Skin of body (tissue), 2 donors: ENCODE results near the gene INSR. TPM values are rescaled to one million over a fixed set of nuclear protein-coding genes. Genes with fewer than 3 reads are reported as not detected.
"Not testable (repeated sequence)": the region's sequence is repeated elsewhere in the genome, so short reads cannot be mapped to it uniquely, and the experiment has no call there.

Source experiments
- DNase-seq: peaks from one replicate; lab custom pipeline; 2025; lab: John Stamatoyannopoulos, UW
- total RNA-seq: library from RNA; depleted of rRNA; stranded (reverse); fragments of >200 nt; gene quantifications from one replicate; pipeline ENCODE4 v1.2.3, GENCODE V29; 2014

The INSR gene
- 51.4 TPM for total RNA-seq

DNA sequence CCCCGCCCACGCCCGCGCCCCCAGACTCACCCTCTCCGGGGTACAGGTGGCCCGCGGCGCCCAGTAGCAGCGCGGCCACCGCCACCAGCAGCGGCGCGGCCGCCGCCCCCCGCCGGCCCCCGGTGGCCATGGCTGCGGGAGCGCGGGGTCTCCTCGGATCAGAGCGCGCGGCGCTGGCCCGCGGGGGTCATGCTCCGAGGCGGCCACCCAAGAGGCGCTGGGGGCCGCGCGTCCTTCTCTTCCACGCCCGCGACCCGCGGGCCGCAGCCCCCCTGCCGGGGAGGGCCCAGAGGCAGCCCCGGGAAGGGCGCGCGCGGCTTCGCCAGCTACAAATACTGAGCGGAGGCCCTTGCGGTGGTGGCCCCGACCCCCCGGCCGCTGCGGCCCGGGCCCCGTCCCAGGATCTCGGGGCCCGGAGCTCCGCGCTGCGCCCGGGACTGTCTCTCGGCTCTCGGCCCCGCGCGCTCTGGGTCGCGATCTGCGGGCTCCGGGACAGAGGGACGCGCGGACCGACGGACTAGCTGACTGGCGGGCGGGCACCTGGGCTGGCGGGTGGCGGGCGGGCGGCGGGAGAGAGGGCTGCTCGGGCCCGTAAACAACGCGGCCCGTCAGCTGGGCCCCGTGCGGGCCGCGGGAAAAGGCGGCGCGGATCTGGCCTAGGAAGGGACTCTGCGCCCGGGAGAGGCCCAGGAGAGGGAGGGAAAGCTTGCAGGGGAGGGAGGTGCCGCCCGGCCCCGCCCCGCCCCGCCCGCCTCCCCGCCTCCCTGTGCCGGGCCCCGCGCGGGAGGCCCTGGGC is at the start of gene INSR:
Gene INSR (minus strand): TSS at position 653 of the 796 bp plus-strand sequence. CDS start 523 bp downstream, at position 130.
- peak; percentile 84 for DNase-seq

DNA sequence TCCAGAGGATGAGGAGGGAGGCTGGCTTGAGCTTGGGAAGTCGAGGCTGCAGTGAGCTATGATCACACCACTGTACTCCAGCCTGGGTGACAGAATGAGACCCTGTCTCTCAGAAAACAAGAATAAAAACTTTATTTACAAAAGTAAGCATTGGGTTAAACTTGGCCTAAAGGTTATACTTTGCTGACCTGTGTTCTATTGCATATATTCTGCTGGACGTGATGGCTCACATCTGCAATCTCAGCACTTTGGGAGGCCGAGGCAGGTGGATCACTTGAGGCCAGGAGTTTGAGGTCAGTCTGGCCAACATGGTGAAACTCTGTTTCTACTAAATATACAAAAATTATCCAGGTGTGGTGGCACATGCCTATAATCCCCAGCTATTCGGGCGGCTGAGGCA is 47.9 kb upstream of the INSR start:
- DNase-seq, result no peak

DNA sequence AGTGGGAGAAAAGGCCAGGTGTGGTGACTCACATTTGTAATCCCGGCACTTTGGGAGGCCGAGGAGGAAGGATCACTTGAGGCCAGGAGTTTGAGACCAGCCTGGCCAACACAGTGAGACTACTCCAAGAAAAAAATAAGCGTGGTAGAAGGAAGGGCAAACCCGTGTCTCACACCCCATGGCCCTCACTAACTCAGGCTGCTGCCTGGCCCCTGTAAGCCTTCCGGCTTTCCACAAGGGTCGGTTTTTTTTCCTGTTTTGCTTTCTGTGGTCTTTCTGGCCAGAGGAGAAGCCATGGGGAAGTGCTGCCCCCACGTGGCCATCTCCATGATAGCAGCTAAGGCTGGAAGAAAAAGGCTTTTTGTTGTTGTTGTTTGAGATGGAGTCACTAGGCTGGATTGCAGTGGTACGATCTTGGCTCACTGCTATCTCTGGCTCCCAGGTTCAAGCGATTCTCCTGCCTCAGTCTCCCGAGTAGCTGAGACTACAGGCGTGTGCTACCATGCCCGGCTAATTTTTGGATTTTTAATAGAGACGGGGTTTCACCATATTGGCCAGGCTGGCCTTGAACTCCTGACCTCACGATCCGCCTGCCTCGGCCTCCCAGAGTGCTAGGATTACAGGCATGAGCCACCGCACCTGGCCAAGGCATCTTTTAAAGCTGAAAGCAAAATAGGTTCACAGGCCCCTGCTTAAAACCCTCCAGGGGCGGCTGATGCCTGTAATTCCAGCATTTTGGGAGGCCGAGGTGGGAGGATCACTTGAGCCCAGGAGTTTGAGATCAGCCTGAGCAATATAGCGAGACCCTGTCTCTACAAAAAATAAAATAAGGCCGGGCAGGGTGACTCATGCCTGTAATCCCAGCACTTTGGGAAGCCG is 47.0 kb upstream of the INSR start:
- peak; percentile 74 for DNase-seq

DNA sequence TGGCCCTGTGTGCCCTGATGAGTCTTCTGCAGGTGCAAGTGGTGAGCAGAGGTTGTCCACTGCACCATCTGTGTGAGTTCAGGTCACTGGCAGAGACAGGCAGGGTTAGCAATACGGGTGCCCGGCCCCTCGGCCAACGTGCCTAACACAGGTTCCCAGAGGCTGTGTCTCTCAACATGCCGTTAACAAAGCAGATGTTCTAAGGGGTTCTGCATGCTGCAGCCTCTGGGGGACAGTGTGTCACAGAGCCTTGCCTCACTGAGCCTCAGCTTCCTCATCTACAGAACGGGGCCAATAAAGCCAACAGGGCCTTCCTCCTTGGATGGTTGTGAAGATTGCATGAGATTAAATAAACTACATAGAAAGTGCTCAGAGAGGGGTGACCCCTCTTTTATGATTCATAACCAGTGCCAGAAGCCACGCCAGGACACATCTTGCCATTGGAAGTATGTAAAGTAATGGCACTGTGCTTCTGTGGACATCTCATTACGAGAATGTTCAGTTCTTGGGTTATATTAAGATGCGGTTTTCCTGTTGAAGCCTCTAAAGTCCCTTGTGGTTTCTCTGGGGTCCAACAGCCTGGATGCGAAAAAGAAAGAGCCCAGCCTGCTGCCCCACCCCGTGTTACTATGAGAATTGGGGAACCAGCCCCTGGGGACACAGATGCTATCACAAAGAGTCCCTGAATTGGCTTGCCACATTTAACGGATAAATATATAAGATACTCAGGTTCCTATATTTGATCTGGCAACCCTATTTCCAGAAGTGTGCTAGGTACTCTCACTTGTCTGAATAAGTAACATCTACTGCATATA is 43.4 kb upstream of the INSR start:
- no peak for DNase-seq

- DNase-seq, result no peak
These were observed 42.2 kb upstream of the INSR start for GRCh38 chr19:7336321-7336973.

- no peak for DNase-seq
These were observed 39.2 kb upstream of the INSR start for GRCh38 chr19:7333198-7334118.

GRCh38 chr19:7331446-7331845 is 37.2 kb upstream of the INSR start:
- no peak for DNase-seq

- no peak for DNase-seq
These were observed 34.4 kb upstream of the INSR start for GRCh38 chr19:7328647-7329046.

DNA sequence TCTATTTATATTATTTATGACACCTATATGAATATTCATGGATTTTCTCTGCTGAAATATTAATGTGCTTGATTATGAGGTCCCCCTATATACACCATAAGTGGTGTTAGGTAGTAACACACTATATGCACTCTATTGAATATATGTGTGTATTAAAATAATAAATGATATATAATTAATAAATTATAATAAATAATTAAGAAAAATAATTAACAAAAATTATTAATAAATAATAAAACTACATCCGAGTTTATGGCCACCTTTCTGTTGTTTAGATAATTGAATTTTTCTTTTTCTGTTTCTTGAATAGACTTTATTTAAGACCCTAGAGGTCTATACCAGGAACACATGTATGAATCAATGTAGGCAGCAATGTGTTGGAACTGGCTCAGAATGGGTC is 33.6 kb upstream of the INSR start:
- no peak for DNase-seq

GRCh38 chr19:7326105-7326877 is 32.1 kb upstream of the INSR start:
- no peak for DNase-seq

GRCh38 chr19:7318176-7318575 is 24.0 kb upstream of the INSR start:
- DNase-seq, result no peak

DNA sequence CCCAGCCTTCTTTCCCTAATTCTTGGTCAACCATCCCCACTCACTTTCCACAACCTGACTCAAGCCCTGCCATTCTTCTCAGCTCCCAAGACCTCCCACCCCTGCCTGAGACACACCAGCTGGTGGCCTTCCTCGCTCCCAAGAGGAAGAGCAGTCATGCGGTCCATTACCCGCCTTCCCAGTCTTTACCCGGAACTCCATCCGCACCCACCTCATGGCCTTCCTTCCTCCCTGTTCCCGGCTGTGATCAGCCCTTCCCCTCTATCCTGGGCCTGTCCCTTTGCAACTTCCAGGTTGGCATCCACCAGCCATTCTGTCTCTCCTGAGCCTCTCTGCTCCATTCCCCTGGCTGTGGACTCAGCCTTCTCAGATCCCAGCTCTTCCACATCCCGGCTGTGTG is 18.6 kb upstream of the INSR start:
- DNase-seq, result no peak

GRCh38 chr19:7311911-7312310 is 17.7 kb upstream of the INSR start:
- DNase-seq, result no peak

GRCh38 chr19:7308327-7308726 is 14.1 kb upstream of the INSR start:
- DNase-seq, result not testable (repeated sequence)

DNA sequence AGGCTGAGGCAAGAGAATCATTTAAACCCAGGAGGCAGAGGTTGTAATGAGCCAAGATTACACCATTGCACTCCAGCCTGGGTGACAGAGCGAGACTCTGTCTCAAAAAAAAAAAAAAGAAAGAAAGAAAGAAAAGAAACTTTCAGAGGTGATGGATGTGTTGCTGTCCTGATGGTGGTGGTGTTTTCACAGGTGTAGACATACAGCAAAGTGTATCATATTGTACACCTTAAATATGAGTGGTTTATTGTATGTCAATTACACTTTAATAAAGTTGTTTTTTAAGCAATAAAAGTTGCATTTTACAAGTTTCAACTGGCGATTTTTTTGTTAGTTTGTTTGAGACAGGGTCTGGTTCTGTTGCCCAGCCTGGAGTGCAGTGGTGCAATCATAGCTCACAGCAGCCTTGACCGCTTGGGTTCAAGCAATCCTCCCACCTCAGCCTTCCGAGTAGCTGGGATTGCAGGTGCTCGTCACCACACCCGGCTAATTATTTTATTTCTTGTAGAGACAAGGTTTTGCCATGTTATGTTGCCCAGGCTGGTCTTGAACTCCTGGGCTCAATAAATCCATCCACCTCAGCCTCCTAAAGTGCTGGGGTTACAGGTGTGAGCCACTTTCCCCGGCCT is 13.5 kb upstream of the INSR start:
- DNase-seq, result no peak

DNA sequence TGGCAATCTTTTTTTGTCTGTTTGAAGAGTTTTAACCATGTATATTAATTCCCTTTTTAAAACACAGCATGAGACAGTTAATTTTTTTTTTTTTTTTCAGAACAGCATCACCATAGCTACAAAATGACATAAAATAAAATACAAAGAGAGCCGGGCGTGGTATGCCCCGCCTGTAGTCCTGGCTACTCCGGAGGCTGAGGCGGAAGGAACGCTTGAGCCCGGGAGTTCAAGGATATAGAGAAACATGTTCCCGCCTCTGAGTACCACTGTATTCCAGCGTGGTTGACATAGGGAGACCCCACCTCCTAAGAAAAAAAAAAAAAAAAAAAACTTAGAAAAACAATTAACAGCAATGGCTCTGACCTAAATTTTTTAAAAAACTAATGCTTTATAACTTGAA is 10.0 kb upstream of the INSR start:
- no peak for DNase-seq

DNA sequence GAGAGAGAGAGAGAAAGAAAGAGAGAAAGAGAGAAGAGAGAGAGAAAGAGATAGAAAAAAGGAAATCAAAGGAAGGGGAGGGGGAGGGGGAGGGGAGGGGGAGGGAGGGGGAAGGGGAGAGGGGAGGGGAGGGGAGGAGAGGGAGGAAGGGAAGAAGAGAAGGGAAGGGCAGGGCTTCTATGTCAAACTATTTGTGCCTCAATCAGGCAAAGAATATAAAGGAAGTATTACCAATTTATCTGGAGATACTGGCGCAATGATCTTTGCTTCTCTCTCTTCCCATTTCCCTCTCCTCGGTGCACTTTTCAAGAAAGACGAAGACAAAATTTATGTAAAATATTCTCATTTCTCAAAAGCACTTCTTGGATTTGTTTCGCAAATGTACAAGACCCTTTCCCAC is 9.3 kb upstream of the INSR start:
- no peak for DNase-seq

DNA sequence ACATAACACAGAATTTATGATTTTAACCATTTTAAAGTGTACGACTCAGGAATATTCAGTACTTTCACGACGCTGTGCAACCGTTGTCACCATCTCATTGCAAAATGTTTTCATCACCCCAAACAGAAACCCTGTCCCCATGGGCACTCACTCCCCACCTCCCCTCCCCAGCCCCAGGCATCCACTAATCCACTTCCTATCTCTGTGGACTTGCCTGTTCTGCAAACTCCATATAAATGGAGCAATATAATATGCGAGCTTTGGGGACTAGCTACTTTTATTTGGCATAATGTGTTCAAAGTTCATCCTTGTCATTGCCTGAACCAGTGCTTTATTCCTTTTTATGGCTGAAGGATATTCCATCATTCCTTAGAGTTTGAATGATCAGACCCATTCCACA is 7.3 kb upstream of the INSR start:
- DNase-seq, result no peak

GRCh38 chr19:7297742-7298141 is 3.5 kb upstream of the INSR start:
- DNase-seq, result no peak
